IPS DF 6.9 (cell line): Measurements from ENCODE around the gene AGFG1.
A peak's percentile ranks its signal among the peaks of the same experiment; 100 is the strongest.

Experiments
- DNase-seq: peaks from one replicate; pipeline ENCODE4 v3.0.0-alpha.2; 2013; ENCODE audit warnings: low read depth, low spot score
- H3K27ac ChIP-seq: one replicate; pipeline ENCODE4 v1.5.1; 2013; ENCODE audit warnings: low read length, control low read depth
- H3K27me3 ChIP-seq: 2 replicates; pipeline ENCODE4 v1.6.1; 2013; ENCODE audit warnings: mild to moderate bottlenecking, low read length; ENCODE audit not compliant: control insufficient read depth, insufficient read depth
- H3K36me3 ChIP-seq: 2 replicates; pipeline ENCODE4 v1.6.1; 2013; ENCODE audit warnings: low read length; ENCODE audit not compliant: control insufficient read depth, insufficient read depth
- H3K4me1 ChIP-seq: 2 replicates; pipeline ENCODE4 v1.6.1; 2013; ENCODE audit warnings: low read length; ENCODE audit not compliant: control insufficient read depth, insufficient read depth
- H3K4me3 ChIP-seq: 2 replicates; pipeline ENCODE4 v1.5.1; 2013; ENCODE audit warnings: mild to moderate bottlenecking, low read length
- H3K9me3 ChIP-seq: 2 replicates; pipeline ENCODE4 v1.6.1; 2013; ENCODE audit warnings: low read length, inconsistent platforms; ENCODE audit not compliant: control insufficient read depth, insufficient read depth
- WGBS: extraction: QIAGEN DNeasy Blood & Tissue Kit; methylation state at CpG from one replicate; pipeline ENCODE4 v1.1.7; 2013; ENCODE audit warnings: mixed read lengths, missing lambda C conversion rate; ENCODE audit not compliant: insufficient read length, insufficient coverage; 5-methylcytosine and 5-hydroxymethylcytosine counted together

The AGFG1 gene

GRCh38 chr2:227461811-227462461 is 10.0 kb upstream of the AGFG1 start:
- Histone ChIP-seq H3K4me3 (no peak overlapping the region), H3K4me1 (no peaks in the 10 kb centered on the region), H3K27me3 (no peaks in the 10 kb centered on the region), H3K27ac (no peak overlapping the region), H3K36me3 (no peaks in the 10 kb centered on the region), H3K9me3 (no peaks in the 10 kb centered on the region)
- no peak for DNase-seq
- no CpG with 5 or more reads among the region's 4 CpGs for WGBS

GRCh38 chr2:227462462-227462951 is 9.4 kb upstream of the AGFG1 start:
- WGBS: no CpG with 5 or more reads among the region's 6 CpGs
- DNase-seq: no peak

GRCh38 chr2:227462972-227463931 is 8.7 kb upstream of the AGFG1 start:
- WGBS: no CpG with 5 or more reads among the region's 13 CpGs
- Histone ChIP-seq H3K9me3 (no peaks in the 10 kb centered on the region), H3K4me3 (no peak overlapping the region), H3K4me1 (no peaks in the 10 kb centered on the region), H3K27me3 (no peaks in the 10 kb centered on the region), H3K27ac (no peak overlapping the region), H3K36me3 (no peaks in the 10 kb centered on the region)
- no peak for DNase-seq

More at GRCh38 chr2:227462462-227462951, 9.4 kb upstream of the AGFG1 start:
- H3K27me3 ChIP-seq: no peaks in the 10 kb centered on the region
- H3K4me3 ChIP-seq: no peak overlapping the region
- no peak overlapping the region for H3K27ac ChIP-seq
- no peaks in the 10 kb centered on the region for H3K4me1 ChIP-seq
- H3K36me3 ChIP-seq: no peaks in the 10 kb centered on the region
- no peaks in the 10 kb centered on the region for H3K9me3 ChIP-seq

GRCh38 chr2:227464361-227464760 is 7.6 kb upstream of the AGFG1 start:
- WGBS: no CpG with 5 or more reads among the region's 3 CpGs

GRCh38 chr2:227464851-227465250 is 7.1 kb upstream of the AGFG1 start:
- H3K27ac ChIP-seq: no peak overlapping the region
- WGBS: no CpG with 5 or more reads among the region's 7 CpGs
- H3K27me3 ChIP-seq: no peaks in the 10 kb centered on the region
- no peaks in the 10 kb centered on the region for H3K4me1 ChIP-seq
- H3K4me3 ChIP-seq: no peak overlapping the region
- no peak for DNase-seq
- no peaks in the 10 kb centered on the region for H3K36me3 ChIP-seq
- H3K9me3 ChIP-seq: no peaks in the 10 kb centered on the region

More at GRCh38 chr2:227464361-227464760, 7.6 kb upstream of the AGFG1 start:
- H3K9me3 ChIP-seq: no peaks in the 10 kb centered on the region
- H3K4me3 ChIP-seq: no peak overlapping the region
- no peak for DNase-seq
- H3K27me3 ChIP-seq: no peaks in the 10 kb centered on the region
- no peaks in the 10 kb centered on the region for H3K36me3 ChIP-seq
- no peak overlapping the region for H3K27ac ChIP-seq
- H3K4me1 ChIP-seq: no peaks in the 10 kb centered on the region

GRCh38 chr2:227466887-227467600 is 4.9 kb upstream of the AGFG1 start:
- Histone ChIP-seq H3K4me3 (no peak overlapping the region), H3K4me1 (peaks cover 4% of the 10 kb centered on the region; the same call in 1 of the 2 replicates), H3K9me3 (no peaks in the 10 kb centered on the region), H3K36me3 (no peaks in the 10 kb centered on the region), H3K27ac (no peak overlapping the region), H3K27me3 (no peaks in the 10 kb centered on the region)
- no peak for DNase-seq
- no CpG with 5 or more reads among the region's 5 CpGs for WGBS

GRCh38 chr2:227471412-227471811 is 544 bp upstream of the AGFG1 start:
- no CpG with 5 or more reads among the region's 7 CpGs for WGBS
- Histone ChIP-seq H3K4me1 (peaks cover 4% of the 10 kb centered on the region; the same call in 1 of the 2 replicates), H3K4me3 (no peak overlapping the region), H3K36me3 (no peaks in the 10 kb centered on the region; the same call in 1 of the 2 replicates), H3K27ac (no peak overlapping the region), H3K27me3 (no peaks in the 10 kb centered on the region), H3K9me3 (no peaks in the 10 kb centered on the region)
- no peak for DNase-seq

- Histone ChIP-seq H3K4me3 (peak overlapping the region; percentile 100), H3K9me3 (no peaks in the 10 kb centered on the region), H3K36me3 (no peaks in the 10 kb centered on the region; the same call in 1 of the 2 replicates), H3K4me1 (peaks cover 4% of the 10 kb centered on the region; the same call in 1 of the 2 replicates), H3K27me3 (no peaks in the 10 kb centered on the region), H3K27ac (no peak overlapping the region)
- WGBS: no CpG with 5 or more reads among the region's 106 CpGs
- DNase-seq: no peak
These were observed 537 bp downstream of the AGFG1 start for GRCh38 chr2:227472265-227473121.

GRCh38 chr2:227473122-227473461 is 1.1 kb downstream of the AGFG1 start:
- Histone ChIP-seq H3K27ac (no peak overlapping the region), H3K27me3 (no peaks in the 10 kb centered on the region), H3K4me3 (peak overlapping the region; percentile 100), H3K9me3 (no peaks in the 10 kb centered on the region), H3K4me1 (peaks cover 4% of the 10 kb centered on the region; the same call in 1 of the 2 replicates), H3K36me3 (no peaks in the 10 kb centered on the region; the same call in 1 of the 2 replicates)
- WGBS: no CpG with 5 or more reads among the region's 9 CpGs
- DNase-seq: no peak
